ENCODE measurements around the gene SLC6A8. TPM values are rescaled to one million over a fixed set of nuclear protein-coding genes. Genes with fewer than 3 reads are reported as not detected.
"Not testable (repeated sequence)": the region's sequence is repeated elsewhere in the genome, so short reads cannot be mapped to it uniquely, and the experiment has no call there.

SLC6A8 gene
- total RNA-seq, 2 experiments from 2014 or later: 2.5 to 2.7 TPM

DNA sequence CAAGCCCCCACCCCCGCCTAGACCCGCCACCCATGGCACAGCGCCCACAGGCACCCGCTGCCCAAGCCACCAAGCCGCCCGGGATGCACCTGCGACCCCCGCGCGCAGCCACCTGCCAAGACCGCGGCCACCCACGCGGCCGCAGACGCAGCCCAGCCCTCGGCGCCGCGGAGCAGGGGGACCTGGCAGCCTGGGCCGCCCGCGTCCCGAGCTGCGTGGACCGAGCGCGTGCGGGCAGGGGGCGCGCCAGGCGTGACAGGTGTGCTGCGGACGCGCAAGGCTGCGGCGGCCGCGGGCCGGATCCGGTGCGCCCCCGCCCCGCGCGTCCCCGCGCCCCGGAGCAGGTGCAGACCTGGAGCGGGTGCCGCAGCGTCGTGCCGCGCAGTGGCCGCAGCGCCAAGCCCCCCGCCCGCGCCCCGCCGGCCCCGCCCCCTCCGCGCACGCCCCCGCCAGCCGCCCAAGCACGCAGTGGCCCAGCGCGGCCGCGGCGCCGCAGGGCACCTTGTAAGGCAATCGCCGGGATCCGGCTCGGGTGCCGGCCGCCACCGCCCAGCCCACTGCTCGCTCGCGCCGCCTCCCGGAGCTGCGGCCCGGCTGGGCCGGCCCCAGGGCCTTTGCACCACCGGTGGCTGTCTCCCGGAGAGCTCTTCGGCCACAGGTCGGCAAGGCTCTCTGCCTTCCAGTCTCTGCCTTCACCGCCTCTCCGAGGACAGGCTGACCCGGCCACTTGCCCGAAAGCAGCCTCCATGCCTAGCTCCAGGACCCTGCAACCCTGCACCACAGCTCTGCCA, 14.1 kb upstream of the SLC6A8 start, which contains the start of gene PNCK:
Gene PNCK, minus strand, starts transcription at position 386 of the 791 bp plus-strand sequence. CDS start 737 bp downstream, outside the sequence.
- no peak for ATAC-seq
- POLR2A ChIA-PET: no interaction called here

DNA sequence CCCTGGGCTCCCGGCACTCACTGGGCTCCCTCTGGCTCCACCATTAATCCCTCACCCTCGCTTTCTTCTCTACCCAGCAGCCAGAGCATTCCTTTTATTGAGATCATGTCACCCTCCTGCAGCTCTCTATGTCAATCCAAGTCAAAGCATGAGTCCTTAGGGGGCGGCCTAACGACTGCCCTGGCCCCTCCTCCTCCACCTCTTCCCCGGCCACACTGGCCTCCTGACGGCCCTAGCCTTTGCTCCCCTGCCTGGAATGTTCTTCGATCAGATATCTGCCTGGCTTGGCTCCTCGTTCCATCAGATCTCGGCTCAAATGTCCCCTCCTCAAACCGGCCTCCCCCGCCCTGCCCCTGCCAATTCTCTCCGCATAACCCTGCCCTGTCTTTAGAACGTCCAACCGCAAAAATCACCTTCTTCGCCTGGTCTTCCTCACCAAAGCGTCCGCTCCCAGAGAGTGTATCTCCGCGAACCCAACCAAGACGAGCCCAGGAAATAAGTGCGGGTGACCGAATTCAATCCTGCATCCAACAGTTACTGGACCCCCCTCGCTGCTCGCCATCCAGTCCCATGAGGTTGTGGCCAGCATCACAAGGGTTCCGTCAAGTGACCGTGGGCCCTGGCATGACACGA, 13.4 kb upstream of the SLC6A8 start:
- CTCF ChIA-PET: interaction anchor here (1.0 kb wide), 1 partner anchor 119 kb away, joined by 3 read pairs; no protein-coding TSS in a partner anchor
- ATAC-seq: no peak
- POLR2A ChIA-PET: interaction anchor here (0.6 kb wide), 1 partner anchor 18 kb away, joined by 3 read pairs; no protein-coding TSS in a partner anchor
- no peaks in the 10 kb centered on the region for H3K9me3 Mint-ChIP-seq
- H3K4me3 Mint-ChIP-seq: no peak overlapping the region
- TF ChIP-seq, protein P1, sequence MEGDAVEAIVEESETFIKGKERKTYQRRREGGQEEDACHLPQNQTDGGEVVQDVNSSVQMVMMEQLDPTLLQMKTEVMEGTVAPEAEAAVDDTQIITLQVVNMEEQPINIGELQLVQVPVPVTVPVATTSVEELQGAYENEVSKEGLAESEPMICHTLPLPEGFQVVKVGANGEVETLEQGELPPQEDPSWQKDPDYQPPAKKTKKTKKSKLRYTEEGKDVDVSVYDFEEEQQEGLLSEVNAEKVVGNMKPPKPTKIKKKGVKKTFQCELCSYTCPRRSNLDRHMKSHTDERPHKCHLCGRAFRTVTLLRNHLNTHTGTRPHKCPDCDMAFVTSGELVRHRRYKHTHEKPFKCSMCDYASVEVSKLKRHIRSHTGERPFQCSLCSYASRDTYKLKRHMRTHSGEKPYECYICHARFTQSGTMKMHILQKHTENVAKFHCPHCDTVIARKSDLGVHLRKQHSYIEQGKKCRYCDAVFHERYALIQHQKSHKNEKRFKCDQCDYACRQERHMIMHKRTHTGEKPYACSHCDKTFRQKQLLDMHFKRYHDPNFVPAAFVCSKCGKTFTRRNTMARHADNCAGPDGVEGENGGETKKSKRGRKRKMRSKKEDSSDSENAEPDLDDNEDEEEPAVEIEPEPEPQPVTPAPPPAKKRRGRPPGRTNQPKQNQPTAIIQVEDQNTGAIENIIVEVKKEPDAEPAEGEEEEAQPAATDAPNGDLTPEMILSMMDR (IDR thresholded peaks at IDR 0.05): no peak
- intact Hi-C loops (cut with micrococcal nuclease): no loop called here
- peaks cover 21% of the 10 kb centered on the region for H3K27me3 Mint-ChIP-seq
- H3K36me3 Mint-ChIP-seq (ENCODE audit: low read depth): no peaks in the 10 kb centered on the region
- no peak overlapping the region for H3K27ac Mint-ChIP-seq
- DNase-seq: no peak
- H3K4me1 Mint-ChIP-seq (ENCODE audit: low read depth): peaks cover 2% of the 10 kb centered on the region

More for the DNA sequence above, 14.1 kb upstream of the SLC6A8 start, which contains the start of gene PNCK:
- Mint-ChIP-seq H3K27me3 (peaks cover 21% of the 10 kb centered on the region), H3K36me3 (ENCODE audit: low read depth) (no peaks in the 10 kb centered on the region), H3K4me1 (ENCODE audit: low read depth) (peaks cover 2% of the 10 kb centered on the region), H3K27ac (no peak within 1 kb of the TSS), H3K4me3 (no peak within 1 kb of the TSS), H3K9me3 (no peaks in the 10 kb centered on the region)
- TF ChIP-seq, protein P1 (IDR thresholded peaks at IDR 0.05): no peak
- intact Hi-C loops (cut with micrococcal nuclease): no loop called here
- CTCF ChIA-PET: interaction anchor here (1.0 kb wide), 1 partner anchor 118 kb away, joined by 3 read pairs; no protein-coding TSS in a partner anchor
- no peak for DNase-seq

DNA sequence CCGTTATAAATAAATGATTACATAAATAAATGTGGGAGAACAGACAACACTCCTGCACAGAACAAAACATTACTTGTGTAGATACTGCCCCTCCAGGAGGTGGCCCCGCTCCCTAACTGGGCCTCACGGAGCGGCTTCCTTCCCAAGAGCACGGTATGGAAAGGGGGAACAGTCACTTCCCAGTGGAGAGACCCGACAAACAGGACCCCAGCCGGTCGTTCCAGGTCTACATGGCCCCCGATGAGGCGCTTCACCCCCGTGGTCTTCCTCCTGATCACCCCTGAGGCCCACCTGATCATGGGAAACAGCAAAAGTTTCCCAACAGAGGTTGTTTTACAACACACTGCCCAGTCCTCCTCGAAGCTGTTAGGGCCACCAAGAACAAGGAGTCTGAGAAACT, 6.6 kb upstream of the SLC6A8 start:
- H3K27me3 Mint-ChIP-seq: peaks cover 5% of the 10 kb centered on the region
- no peak for ATAC-seq
- no peak overlapping the region for H3K4me3 Mint-ChIP-seq
- H3K9me3 Mint-ChIP-seq: no peaks in the 10 kb centered on the region
- TF ChIP-seq, protein P1 (IDR thresholded peaks at IDR 0.05): no peak
- no peaks in the 10 kb centered on the region for H3K36me3 Mint-ChIP-seq (ENCODE audit: low read depth)
- H3K4me1 Mint-ChIP-seq (ENCODE audit: low read depth): no peaks in the 10 kb centered on the region
- no peak for DNase-seq
- intact Hi-C loops (cut with micrococcal nuclease): no loop called here
- ChIA-PET POLR2A (no interaction called here), CTCF (no interaction called here)
- H3K27ac Mint-ChIP-seq: no peak overlapping the region

DNA sequence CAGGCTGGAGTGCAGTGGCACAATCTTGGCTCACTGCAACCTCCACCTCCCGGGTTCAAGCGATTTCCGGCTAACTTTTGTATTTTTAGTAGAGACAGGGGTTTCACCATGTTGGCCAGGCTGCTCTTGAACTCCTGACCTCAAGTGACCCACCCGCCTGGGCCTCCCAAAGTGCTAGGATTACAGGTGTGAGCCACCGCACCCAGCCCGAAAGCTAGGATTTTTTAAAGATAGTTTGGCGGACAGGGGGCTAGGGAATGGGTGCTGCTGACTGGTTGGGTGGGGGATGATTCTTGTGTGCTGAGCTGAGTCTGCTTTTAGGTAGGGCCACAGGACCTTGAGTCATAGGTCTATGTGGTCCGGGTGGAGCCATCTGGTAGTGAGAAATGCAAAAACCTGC, 4.2 kb upstream of the SLC6A8 start:
- CTCF ChIA-PET: interaction anchor here (0.9 to 2.1 kb wide), 2 partner anchors 15 to 144 kb away, joined by 3 to 7 read pairs; no protein-coding TSS in a partner anchor
- ATAC-seq; H3K36me3 Mint-ChIP-seq (ENCODE audit: low read depth); H3K4me3 Mint-ChIP-seq; H3K27me3 Mint-ChIP-seq; DNase-seq; intact Hi-C loops (cut with micrococcal nuclease); H3K4me1 Mint-ChIP-seq (ENCODE audit: low read depth); H3K9me3 Mint-ChIP-seq; POLR2A ChIA-PET; H3K27ac Mint-ChIP-seq: not testable (repeated sequence)

DNA sequence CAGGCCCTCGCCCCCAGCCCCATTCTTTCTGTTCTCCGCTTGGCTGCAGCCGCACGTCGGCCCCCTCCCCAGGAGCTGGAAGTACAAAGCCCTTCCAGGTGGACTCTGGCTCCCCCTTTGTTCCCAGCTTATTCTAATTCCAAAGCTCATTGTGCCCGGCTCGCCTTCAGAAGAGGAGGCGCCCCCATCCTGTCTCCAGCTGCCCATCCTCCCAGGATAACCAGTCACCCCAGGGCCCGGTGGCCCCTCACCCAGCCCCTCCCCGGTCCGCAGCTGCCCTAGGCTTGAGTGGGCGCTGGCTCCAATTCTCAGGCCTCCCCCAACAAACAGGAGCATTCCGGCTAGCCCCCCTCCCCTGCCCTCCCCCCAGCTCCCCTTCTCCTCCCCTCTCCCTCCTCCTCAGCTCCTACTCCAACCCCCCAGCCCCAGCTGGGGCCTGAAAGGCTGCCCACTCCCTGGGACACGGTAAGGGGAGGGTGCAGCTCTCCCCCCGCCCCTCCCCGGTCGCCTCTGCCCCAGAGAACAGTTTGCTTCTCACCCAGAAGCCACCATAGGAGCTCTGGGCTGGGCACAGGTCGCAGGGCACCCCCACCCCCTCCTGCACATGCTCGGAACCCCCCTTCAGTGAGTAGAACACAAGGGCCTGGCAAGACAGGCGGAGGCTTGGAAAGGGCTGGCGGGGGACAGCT, 3.1 kb upstream of the SLC6A8 start:
- no peak for DNase-seq
- TF ChIP-seq, protein P1 (IDR thresholded peaks at IDR 0.05): no peak

More for the DNA sequence above, 3.1 kb upstream of the SLC6A8 start:
- CTCF ChIA-PET: interaction anchor here (0.9 to 2.1 kb wide), 3 partner anchors 17 to 145 kb away, joined by 3 to 7 read pairs (median 4); no protein-coding TSS in a partner anchor
- POLR2A ChIA-PET: no interaction called here
- Mint-ChIP-seq H3K36me3 (ENCODE audit: low read depth) (no peaks in the 10 kb centered on the region), H3K27me3 (peaks cover 6% of the 10 kb centered on the region), H3K4me1 (ENCODE audit: low read depth) (no peaks in the 10 kb centered on the region), H3K4me3 (no peak overlapping the region), H3K9me3 (no peaks in the 10 kb centered on the region), H3K27ac (no peak overlapping the region)
- no peak for ATAC-seq
- intact Hi-C loops (cut with micrococcal nuclease): no loop called here

All from activated CD8-positive, alpha-beta T cell treated with anti-CD3 and anti-CD28 coated beads for 36 hours (primary cell).